ENCODE results near the gene NAT10.
"Not testable (repeated sequence)": the region's sequence is repeated elsewhere in the genome, so short reads cannot be mapped to it uniquely, and the experiment has no call there.

The NAT10 gene

GRCh38 chr11:34105079-34105956 is at the start of gene NAT10:
TSS of gene NAT10 (plus strand) at chr11:34105629. CDS start at chr11:34108226, 2,597 bp downstream.
- in situ Hi-C loops (cut with MboI; ENCODE audit: low sequenced_read_pairs), result no loop called here

DNA sequence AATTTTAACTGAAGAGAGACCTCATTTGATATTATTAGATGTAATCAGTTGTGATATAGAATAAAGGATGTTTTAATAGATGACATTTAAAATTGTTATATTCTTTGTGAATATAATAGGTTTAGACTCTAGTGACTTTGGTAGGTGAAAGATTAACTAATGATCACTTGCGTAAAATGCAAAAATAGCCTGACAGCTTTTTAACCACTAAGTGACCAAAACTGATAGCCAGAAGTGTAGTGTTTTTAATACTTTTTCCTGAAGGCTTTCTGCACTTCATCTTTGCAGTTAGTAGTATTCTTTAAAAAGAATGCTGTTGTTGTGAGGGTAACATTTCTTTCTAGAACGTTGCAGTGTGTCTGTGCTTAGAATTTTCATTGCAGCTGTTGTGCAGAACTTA is 48.8 kb upstream of the NAT10 start:
- in situ Hi-C loops (cut with MboI; ENCODE audit: low sequenced_read_pairs), result no loop called here

DNA sequence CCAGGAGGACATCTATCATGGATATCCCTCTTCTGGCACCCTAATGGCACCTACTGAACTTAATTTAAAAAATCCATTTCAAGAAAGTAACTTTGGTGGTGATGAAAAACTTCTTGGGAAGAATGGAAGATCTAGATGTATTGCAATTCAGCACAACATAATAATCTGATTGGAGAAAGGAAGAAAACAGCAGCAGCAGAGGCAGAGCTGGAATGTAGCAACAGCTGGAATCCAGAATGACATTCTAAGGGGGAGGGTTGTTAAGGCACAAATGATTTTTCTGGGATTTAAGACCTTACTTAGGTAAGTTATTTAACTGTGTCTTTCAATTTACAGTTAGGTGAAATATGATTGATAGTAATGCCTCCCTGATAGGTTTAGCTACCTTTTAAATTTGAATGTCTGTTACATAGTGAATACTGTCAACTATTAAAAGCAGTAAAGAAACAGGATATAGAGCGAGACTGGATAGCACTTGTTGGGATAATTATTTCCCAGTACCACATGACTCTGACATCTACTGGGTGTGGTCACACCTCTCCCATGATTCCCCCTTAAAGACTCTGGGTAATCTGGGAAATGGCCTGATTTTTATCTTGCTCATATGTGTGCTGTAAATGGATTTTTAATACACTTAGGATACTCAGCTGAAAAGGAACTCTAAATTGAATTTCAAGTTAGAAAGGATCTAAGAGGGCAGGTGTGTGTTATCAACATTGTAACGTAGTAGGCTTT is 42.2 kb upstream of the NAT10 start:
- in situ Hi-C loops (cut with MboI; ENCODE audit: low sequenced_read_pairs), result no loop called here

GRCh38 chr11:34064291-34064690 is 41.1 kb upstream of the NAT10 start:
- in situ Hi-C loops (cut with MboI; ENCODE audit: low sequenced_read_pairs), result no loop called here

DNA sequence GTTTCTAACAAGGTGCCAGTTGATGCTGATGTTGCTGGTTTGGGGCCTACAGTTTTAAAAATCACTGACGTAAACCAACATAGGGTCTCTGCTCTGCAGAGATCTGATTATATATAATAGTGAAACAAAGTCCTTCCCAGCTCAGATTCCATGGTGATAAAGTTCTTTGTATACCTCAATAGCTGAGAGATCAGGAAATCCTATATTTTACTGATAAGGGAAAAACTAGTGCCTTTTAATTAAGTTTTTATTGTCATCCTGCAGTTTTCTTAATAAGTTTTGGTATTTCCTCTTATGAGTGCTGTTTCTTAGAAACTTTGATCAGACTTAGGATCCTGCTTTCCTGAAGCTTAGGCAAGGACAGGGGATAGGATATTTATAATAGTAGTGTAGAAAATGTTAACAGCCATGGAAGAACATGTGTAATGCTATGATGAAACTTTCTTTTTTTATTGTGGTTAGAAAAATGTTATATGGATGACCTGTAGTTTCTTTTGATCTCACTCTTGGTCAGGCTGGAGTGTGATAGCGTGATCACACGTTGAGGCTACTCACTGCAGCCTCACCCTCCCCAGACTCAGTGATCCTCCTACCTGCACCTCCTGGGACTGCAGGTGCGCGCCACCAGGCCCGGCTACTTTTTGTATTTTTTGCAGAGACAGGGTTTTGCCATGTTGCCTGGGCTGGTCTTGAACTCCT is 39.8 kb upstream of the NAT10 start:
- in situ Hi-C loops (cut with MboI; ENCODE audit: low sequenced_read_pairs), result no loop called here

DNA sequence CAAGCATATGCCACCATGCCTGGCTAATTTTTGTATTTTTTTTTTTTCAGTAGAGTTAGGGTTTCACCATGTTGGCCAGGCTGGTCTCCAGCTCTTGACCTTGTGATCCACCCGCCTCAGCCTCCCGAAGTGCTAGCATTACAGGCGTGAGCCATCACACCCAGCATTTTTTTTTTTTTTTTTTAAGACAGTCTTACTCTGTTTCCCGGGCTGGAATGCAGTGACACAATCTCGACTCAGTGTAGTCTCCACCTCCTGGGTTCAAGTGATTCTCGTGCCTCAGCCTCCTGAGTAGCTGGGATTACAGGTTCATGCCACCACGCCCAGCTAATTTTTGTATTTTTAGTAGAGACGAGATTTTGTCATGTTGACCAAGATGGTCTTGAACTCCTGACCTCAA is 38.7 kb upstream of the NAT10 start:
- in situ Hi-C loops (cut with MboI; ENCODE audit: low sequenced_read_pairs), result not testable (repeated sequence)

DNA sequence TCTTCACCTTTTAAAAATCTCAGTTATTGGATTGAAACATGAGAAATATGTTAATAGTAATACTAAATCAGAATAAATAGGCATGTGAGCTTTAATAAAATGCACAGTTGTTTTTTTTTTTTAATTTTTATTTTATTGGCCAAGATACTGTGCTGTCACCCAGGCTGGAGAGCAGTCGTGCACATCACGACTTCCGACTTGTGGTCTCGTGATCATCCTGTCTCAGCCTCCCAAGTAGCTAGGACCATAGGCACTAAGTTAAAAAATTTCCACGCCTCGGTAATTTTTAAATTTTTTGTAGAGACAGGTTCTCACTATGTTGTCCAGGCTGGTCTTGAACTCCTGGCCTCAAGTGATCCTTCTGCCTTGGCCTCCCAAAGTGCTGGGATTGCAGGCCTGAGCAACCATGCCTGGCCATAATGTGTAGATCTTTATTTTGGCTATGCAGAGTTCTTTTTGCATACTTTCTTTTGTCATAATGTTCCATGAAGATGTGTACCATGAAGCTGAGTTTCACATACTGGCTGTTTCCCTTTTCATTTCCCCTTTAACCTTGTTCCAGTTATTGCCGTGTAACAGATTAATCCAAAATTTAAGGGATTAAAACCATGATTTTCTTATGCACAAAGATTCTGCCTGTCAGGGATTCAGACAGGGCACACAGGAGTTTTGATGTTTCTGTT is 37.9 kb upstream of the NAT10 start:
- in situ Hi-C loops (cut with MboI; ENCODE audit: low sequenced_read_pairs), result no loop called here

DNA sequence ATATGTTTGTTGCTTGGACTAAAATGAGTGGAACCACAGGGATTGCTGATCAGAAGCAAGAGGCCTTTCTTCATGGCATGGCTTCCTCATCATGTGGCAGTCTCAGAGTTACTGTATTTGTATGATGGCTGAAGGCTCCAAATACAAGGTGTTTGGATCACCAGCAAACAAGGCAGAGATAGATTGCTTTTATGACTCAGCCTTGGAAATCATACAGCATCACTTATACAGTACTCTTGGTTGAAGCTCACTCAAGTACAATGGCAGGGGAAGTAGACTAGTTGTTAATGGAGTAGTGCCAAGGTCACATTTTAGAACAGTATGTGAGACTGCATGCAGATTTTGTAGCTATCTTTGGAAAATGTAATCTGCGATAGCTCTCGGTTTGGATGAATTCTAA is 37.3 kb upstream of the NAT10 start:
- in situ Hi-C loops (cut with MboI; ENCODE audit: low sequenced_read_pairs), result no loop called here

DNA sequence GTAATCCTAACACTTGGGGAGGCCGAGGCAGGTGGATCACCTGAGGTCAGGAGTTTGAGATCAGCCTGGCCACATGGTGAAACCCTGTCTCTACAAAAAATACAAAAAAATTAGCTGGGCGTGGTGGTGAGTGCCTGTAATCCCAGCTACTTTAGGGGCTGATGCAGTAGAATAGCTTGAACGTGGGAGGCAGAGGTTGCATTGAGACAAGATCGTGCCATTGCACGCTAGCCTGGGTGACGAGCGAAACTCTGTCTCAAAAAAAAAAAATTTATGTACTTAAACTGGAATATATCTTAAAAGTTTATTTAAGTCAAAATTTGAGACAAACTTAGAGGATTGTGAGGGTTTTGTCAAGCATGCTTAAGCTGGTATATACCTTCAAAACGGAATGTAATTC is 34.1 kb upstream of the NAT10 start:
- in situ Hi-C loops (cut with MboI; ENCODE audit: low sequenced_read_pairs), result not testable (repeated sequence)

DNA sequence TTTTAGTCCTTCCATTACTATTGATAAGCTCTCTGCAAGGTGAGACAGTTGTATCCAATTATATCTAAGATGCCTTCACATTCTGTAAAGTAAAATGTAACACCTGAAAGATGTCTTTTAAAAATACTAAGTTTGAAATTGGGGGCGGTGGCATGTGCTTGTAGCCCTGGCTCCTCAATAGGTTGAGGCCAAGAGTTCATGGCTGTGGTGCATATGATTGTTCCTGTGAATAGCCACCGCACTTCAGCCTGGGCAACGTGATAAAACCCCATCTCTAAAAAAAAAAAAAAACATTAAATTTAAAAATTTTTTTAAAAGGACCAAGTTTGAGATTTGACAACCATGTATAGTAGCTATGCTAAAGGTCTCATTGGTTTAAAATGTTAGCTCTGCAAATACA is 33.4 kb upstream of the NAT10 start:
- in situ Hi-C loops (cut with MboI; ENCODE audit: low sequenced_read_pairs), result no loop called here

DNA sequence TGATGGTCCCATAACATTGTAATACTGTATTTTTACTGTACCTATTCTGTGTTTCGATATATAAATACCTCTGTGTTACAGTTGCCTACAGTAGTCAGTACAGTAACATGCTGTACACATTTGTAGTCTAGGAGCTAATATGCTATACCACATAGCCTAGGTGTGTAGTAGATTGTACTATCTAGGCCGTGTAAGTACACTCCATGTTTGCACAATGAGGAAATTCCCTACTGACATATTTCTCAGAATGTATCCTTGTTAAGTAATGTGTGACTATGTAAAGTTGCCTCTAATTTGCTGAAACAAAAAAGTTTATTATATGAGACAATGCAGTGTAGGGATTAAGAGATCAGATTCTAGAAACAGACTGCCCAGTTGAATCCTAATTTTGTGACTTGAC is 32.6 kb upstream of the NAT10 start:
- in situ Hi-C loops (cut with MboI; ENCODE audit: low sequenced_read_pairs), result no loop called here

DNA sequence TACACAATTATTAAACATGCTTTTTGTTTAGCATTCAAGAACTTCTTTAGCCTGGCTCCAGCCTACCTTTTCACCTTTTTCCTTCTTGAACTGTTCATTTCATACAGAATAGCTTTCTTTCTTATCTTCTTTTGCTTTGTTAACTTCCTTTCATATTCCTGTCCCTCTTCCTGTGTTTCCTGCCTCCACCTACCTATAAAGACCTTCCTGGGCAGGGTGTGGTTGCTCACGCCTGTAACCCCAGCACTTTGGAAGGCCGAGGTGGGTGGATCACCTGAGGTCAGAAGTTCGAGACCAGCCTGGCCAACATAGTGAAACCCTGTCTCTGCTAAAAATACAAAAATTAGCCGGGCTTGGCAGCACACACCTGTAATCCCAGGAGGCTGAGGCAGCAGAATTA is 31.0 kb upstream of the NAT10 start:
- in situ Hi-C loops (cut with MboI; ENCODE audit: low sequenced_read_pairs), result no loop called here

DNA sequence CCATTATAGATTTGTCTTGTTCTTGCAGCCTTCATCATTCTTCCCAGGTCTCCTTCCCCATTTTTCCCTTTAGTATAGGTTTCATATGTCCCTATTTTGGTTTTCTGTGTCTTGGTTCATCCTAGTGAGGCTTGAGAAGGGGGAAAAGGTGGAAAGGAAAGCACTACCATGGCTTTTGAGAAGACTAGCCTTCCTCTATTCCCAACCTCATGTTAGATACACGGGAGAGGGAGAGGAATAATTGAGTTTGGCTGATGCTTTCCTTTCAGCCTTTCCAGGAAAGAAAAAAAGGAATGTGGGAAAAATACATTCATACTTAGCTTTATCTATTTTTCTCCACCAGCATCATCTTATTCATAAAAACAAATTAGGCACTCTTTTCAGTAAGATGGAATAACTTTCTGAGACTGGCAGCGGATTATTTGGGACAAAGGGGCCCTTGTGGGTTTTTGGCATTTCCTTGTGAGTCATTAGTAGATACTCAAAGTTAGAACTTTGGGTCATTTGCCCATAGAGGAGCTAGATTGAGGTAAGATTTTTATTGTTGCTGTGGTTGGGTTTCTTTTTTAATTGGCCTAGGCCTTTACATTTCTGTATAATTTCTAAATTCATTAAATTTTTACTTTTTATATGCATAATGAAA is 30.1 kb upstream of the NAT10 start:
- in situ Hi-C loops (cut with MboI; ENCODE audit: low sequenced_read_pairs), result no loop called here

- in situ Hi-C loops (cut with MboI; ENCODE audit: low sequenced_read_pairs), result no loop called here
Observed at GRCh38 chr11:34080609-34081008, 24.8 kb upstream of the NAT10 start.

DNA sequence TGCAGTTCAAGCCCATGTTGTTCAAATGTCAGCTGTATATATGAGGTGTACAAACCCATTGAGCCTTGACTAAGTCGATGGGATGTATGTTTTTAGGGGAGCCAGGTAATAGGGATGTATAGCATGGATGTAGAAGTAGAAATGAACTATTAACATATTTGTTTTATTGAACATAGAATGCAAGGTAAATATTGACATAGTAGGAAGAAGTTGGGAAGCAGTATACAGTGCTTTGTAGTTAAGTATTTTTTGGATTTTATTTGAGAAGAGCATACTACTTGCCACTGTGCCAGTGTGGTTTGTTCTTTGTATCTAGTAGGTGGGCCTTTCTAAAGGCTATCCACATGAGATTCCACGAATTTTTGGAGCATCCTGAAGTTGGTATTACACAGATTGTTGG is 20.8 kb upstream of the NAT10 start:
- in situ Hi-C loops (cut with MboI; ENCODE audit: low sequenced_read_pairs), result no loop called here

DNA sequence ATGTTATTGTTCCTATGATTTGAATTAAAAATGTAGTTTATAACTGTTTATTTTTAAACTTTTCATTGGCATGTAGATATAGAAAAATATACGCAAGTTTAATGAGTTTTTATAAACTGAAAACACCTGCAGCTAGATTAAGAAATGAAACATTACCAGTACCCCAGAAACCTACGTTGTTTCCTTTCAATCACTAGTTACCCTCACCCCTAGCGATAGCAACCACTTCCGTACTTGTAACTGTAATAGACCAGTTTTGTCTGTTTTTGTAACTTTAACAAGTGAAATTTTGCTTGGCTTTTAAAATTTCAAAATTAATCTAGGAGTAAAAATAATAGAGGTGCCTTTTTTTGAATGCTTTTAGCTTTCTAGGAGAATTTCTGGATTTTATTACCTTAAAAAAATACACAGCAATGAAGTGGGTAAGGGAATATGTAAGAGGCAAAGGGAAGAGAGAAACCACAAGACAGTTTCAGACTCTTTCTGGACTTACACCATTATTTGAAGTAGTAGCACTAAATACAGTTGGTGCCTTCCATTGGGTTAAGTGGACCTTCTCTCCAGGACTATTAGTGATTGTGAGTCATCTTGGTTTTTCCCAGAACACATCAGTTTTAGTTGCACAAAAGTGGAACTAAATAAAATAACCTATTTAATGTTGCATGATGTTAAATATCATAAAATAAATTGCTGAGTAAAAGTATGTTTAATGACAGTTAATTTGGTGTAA is 18.7 kb upstream of the NAT10 start:
- in situ Hi-C loops (cut with MboI; ENCODE audit: low sequenced_read_pairs), result no loop called here

GRCh38 chr11:34091825-34092224 is 13.6 kb upstream of the NAT10 start:
- in situ Hi-C loops (cut with MboI; ENCODE audit: low sequenced_read_pairs), result no loop called here

DNA sequence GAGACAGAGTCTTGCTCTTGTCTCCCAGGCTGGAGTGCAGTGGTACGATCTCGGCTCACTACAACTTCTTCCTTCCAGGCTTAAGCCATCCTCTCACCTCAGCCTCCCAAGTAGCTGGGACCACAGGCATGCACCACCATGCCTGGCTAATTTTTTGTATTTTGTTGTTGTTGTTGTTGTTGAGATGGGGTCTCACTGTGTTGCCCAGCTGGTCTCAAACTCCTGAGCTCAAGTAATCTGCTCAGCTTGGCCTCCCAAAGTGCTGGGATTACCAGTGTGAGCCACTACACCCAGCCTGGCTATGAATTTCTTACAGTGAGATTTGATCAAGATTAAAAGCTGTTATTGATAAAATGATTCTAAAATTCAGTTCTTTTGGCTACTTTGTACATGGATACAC is 10.5 kb upstream of the NAT10 start:
- in situ Hi-C loops (cut with MboI; ENCODE audit: low sequenced_read_pairs), result not testable (repeated sequence)

DNA sequence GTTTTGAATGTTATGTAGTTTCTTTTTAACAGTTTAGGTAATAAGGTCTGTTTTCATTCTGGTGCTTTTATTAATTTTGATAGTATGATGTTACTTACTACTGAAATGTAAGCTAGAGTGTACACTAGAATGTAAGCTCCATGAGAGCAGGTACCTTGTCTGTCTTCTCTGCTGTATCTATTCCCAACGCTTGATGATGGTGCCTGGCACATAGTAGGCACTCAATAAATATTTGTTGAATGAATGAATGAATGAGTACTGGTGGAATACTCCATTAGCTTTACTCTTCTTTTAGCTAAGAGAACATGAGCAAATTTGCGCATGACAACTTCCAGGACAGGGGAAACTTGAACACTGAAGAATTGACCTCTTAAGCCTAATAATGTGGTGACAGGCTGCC is 6.6 kb upstream of the NAT10 start:
- in situ Hi-C loops (cut with MboI; ENCODE audit: low sequenced_read_pairs), result no loop called here

DNA sequence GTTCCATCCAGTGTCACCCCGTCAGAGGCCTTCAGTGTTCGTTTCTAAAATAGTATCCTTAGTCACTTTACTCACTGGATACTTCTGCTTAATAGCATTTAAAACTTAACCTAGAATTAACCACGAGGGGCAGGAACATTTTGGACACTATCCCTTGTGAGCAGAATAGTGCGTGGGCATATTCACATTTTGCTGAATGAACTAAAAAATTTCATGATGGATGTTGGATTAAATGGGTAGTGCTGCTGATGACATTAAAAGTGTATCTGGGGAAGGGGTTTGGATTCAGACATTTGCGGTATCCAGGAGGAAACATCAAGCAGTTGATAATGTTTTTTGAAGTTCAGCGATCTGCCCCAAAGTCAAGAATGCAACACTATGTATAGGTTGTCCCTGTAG is 750 bp upstream of the NAT10 start:
- in situ Hi-C loops (cut with MboI; ENCODE audit: low sequenced_read_pairs), result no loop called here
